Liver (tissue), 3 donors: ENCODE data around the gene ADCY9.

Experiments
- ATF3 ChIP-seq: IDR thresholded peaks from 2 replicates; pipeline ENCODE4 v1.6.1; 2016; ENCODE audit warnings: antibody characterized with exemption
- CTCF ChIP-seq: fragments of 150-350 bp; IDR thresholded peaks from 2 replicates; pipeline ENCODE4 v1.5.1; 2017; ENCODE audit warnings: improper control_type of control experiment, low read depth, low read length; ENCODE audit not compliant: missing input control
- GABPA ChIP-seq, 2 donors: IDR thresholded peaks in 1 of 2; conservative IDR thresholded peaks in 1 of 2; 2 replicates each; pipeline ENCODE4 v1.6.1; 2016; ENCODE audit warnings: antibody characterized with exemption in 2 of 2, mild to moderate bottlenecking in 1 of 2, moderate library complexity in 1 of 2
- JUND ChIP-seq, 2 donors: IDR thresholded peaks; 2 replicates each; pipeline ENCODE4 v1.6.1; 2016; ENCODE audit warnings: antibody characterized with exemption in 2 of 2
- MAX ChIP-seq: IDR thresholded peaks from 2 replicates; pipeline ENCODE4 v1.6.1; 2016; ENCODE audit warnings: antibody characterized with exemption
- RAD21 ChIP-seq, 2 donors: IDR thresholded peaks; 2 replicates each; pipeline ENCODE4 v1.6.1; 2016; ENCODE audit warnings: antibody characterized with exemption in 2 of 2, mild to moderate bottlenecking in 2 of 2
- REST ChIP-seq: IDR thresholded peaks from 2 replicates; pipeline ENCODE4 v1.6.1; 2016; ENCODE audit warnings: antibody characterized with exemption, mild to moderate bottlenecking
- RXRA ChIP-seq, 2 donors: IDR thresholded peaks; 2 replicates each; pipeline ENCODE4 v1.6.1; 2017 to 2018; ENCODE audit warnings: antibody characterized with exemption in 2 of 2, mild to moderate bottlenecking in 1 of 2
- SP1 ChIP-seq: IDR thresholded peaks from 2 replicates; pipeline ENCODE4 v1.6.1; 2018; ENCODE audit warnings: antibody characterized with exemption, mild to moderate bottlenecking
- YY1 ChIP-seq: IDR thresholded peaks from 2 replicates; pipeline ENCODE4 v1.6.1; 2016; ENCODE audit warnings: antibody characterized with exemption, mild to moderate bottlenecking
- donor health status: healthy.
- donor health status: healthy.

GRCh38 chr16:4097826-4098240 lies 18.4 kb downstream of the ADCY9 start:
- TF ChIP-seq CTCF: no peak
- no peak for TF ChIP-seq MAX
- TF ChIP-seq RAD21 (IDR thresholded peaks at IDR 0.05): no peak
- TF ChIP-seq RXRA (IDR thresholded peaks at IDR 0.05): no peak
- TF ChIP-seq JUND (IDR thresholded peaks at IDR 0.05): no peak
- TF ChIP-seq YY1: no peak
- TF ChIP-seq SP1: no peak
- no peak for TF ChIP-seq REST
- TF ChIP-seq GABPA (IDR thresholded peaks at IDR 0.05 in 1 of 2, conservative IDR thresholded peaks at IDR 0.05 in 1 of 2): no peak
- TF ChIP-seq ATF3: no peak
